GM12878 (cell line): ENCODE data around the gene LATS2. TPM values are rescaled to one million over a fixed set of nuclear protein-coding genes. Genes with fewer than 3 reads are reported as not detected.

Source experiments
- ATAC-seq: fragments of 200-7000 bp; cut with Tn5 transposase; 3 replicates; pipeline ENCODE4 v1.9.1; 2020; ENCODE audit warnings: mild to moderate bottlenecking, moderate library complexity
- BruUV-seq: library from RNA; stranded (reverse); fragments of 400-500 nt; replicated peaks from 2 replicates; lab custom pipeline; 2021; lab: Mats Ljungman, UMichigan
- CTCF ChIA-PET: fragments of 300-600 bp; sonication (Branson Sonifier 250); formaldehyde crosslinking; extraction: SDS; loops from one replicate; lab custom pipeline; 2021; ENCODE audit warnings: inconsistent platforms; lab: Yijun Ruan, JAX
- POLR2A ChIA-PET: fragments of 350-600 bp; formaldehyde crosslinking; extraction: SDS; loops from one replicate; lab custom pipeline; 2021; ENCODE audit warnings: inconsistent platforms; lab: Charles Lee
- RAD21 ChIA-PET: fragments of 300-600 bp; sonication (Branson Sonifier 250); formaldehyde crosslinking; loops from one replicate; lab custom pipeline; 2023; ENCODE audit warnings: antibody characterized with exemption; ENCODE audit not compliant: unreplicated experiment; lab: Charles Lee
- SMC1A ChIA-PET: fragments of 300-600 bp; sonication (Branson Sonifier 250); formaldehyde crosslinking; loops from one replicate; lab custom pipeline; 2023; ENCODE audit not compliant: unreplicated experiment, uncharacterized antibody; lab: Charles Lee
- DNase-seq: peaks from one replicate; pipeline ENCODE4 v3.0.0-alpha.2; 2011; ENCODE audit warnings: low read depth, low spot score
- FAIRE-seq: peaks from 3 replicates; lab custom pipeline; 2011; peaks lifted over from hg19 to GRCh38; lab: Jason Lieb, UNC
- H2AFZ ChIP-seq: 2 replicates; pipeline ENCODE4 v1.6.0; 2011; ENCODE audit warnings: low read depth, low read length, control low read depth; ENCODE audit not compliant: control insufficient read depth
- H3K27ac ChIP-seq: 2 replicates; pipeline ENCODE4 v1.5.1; 2011; ENCODE audit warnings: control low read depth; ENCODE audit not compliant: control insufficient read depth, insufficient read depth
- H3K27me3 ChIP-seq, 2 experiments: replicated peaks in 1 of 2; 2 replicates each; pipeline versions ENCODE4 v1.6.0 to v1.6.1; 2011; ENCODE audit warnings: low read length in 1 of 2; ENCODE audit not compliant: control insufficient read depth in 2 of 2, insufficient read depth in 2 of 2
- H3K36me3 ChIP-seq, 2 experiments: 2 replicates each; pipeline ENCODE4 v1.5.1; 2011; ENCODE audit warnings: low read length in 1 of 2; ENCODE audit not compliant: control insufficient read depth in 2 of 2, insufficient read depth in 2 of 2
- H3K4me1 ChIP-seq: 2 replicates; pipeline ENCODE4 v1.6.1; 2011; ENCODE audit warnings: mild to moderate bottlenecking, low read length, moderate library complexity, mixed read lengths; ENCODE audit not compliant: control insufficient read depth, insufficient read depth
- H3K4me2 ChIP-seq: 2 replicates; pipeline ENCODE4 v1.6.0; 2011; ENCODE audit warnings: control low read depth; ENCODE audit not compliant: control insufficient read depth, insufficient read depth
- H3K4me3 ChIP-seq: fragments of 200-600 bp; sonication (generic); 2 replicates; pipeline ENCODE4 v1.5.1; 2016
- H3K79me2 ChIP-seq: 2 replicates; pipeline ENCODE4 v1.6.0; 2011; ENCODE audit warnings: low read length; ENCODE audit not compliant: control insufficient read depth, insufficient read depth
- H3K9ac ChIP-seq: 2 replicates; pipeline ENCODE4 v1.8.0; 2011; ENCODE audit warnings: low read length, control low read depth, mixed read lengths; ENCODE audit not compliant: control insufficient read depth, insufficient read depth
- H3K9me3 ChIP-seq: replicated peaks from 3 replicates; pipeline ENCODE4 v1.5.1; 2011; ENCODE audit warnings: mild to moderate bottlenecking, low read length; ENCODE audit not compliant: control insufficient read depth, insufficient read depth
- H4K20me1 ChIP-seq: 2 replicates; pipeline ENCODE4 v1.6.0; 2011; ENCODE audit not compliant: control insufficient read depth, insufficient read depth
- CBX5 ChIP-seq: sonication (generic); IDR thresholded peaks from 2 replicates; pipeline ENCODE4 v1.6.1; 2016; ENCODE audit warnings: low read depth, moderate library complexity, mild to moderate bottlenecking, inconsistent platforms
- FOS ChIP-seq: IDR thresholded peaks from 3 replicates; pipeline ENCODE4 v1.6.1; 2011; ENCODE audit warnings: borderline replicate concordance; ENCODE audit not compliant: insufficient read length; ENCODE audit errors: extremely low read depth
- FOXK2 ChIP-seq: fragments of 450-650 bp; IDR thresholded peaks from 2 replicates; pipeline ENCODE4 v1.6.1; 2017; ENCODE audit warnings: mild to moderate bottlenecking, moderate library complexity
- GATAD2B ChIP-seq: fragments of 450-650 bp; conservative IDR thresholded peaks from 2 replicates; pipeline ENCODE4 v1.6.1; 2017; ENCODE audit warnings: low read depth, mild to moderate bottlenecking, moderate library complexity
- KAT2A ChIP-seq: conservative IDR thresholded peaks from 2 replicates; pipeline ENCODE4 v1.6.1; 2011; ENCODE audit warnings: low read depth, low read length; ENCODE audit not compliant: control insufficient read depth
- MXI1 ChIP-seq: fragments of 150-350 bp; IDR thresholded peaks from 2 replicates; pipeline ENCODE4 v1.6.1; 2011; ENCODE audit warnings: low read depth, mild to moderate bottlenecking, inconsistent platforms, low read length, improper control_type of control experiment
- MYC ChIP-seq: IDR thresholded peaks from 2 replicates; pipeline ENCODE4 v1.6.1; 2011; ENCODE audit warnings: mild to moderate bottlenecking, low read length, moderate library complexity, inconsistent platforms; ENCODE audit not compliant: insufficient read depth, insufficient replicate concordance, insufficient read length, severe bottlenecking
- NFIC ChIP-seq: IDR thresholded peaks from 2 replicates; pipeline ENCODE4 v1.6.1; 2012; ENCODE audit warnings: low read depth, mild to moderate bottlenecking, inconsistent platforms, low read length, moderate library complexity
- NFYB ChIP-seq: IDR thresholded peaks from 2 replicates; pipeline ENCODE4 v1.6.1; 2011; ENCODE audit warnings: low read depth, mild to moderate bottlenecking, low read length, improper control_type of control experiment, moderate library complexity; ENCODE audit not compliant: insufficient read depth
- NR2C2 ChIP-seq: IDR thresholded peaks from 2 replicates; pipeline ENCODE4 v1.6.1; 2011; ENCODE audit warnings: borderline replicate concordance, low read depth; ENCODE audit not compliant: control insufficient read depth, insufficient read length
- POLR2A ChIP-seq: IDR thresholded peaks from 2 replicates; pipeline ENCODE4 v1.6.1; 2011; ENCODE audit warnings: low read depth, mild to moderate bottlenecking, low read length
- RBBP5 ChIP-seq: fragments of 200-600 bp; sonication (generic); conservative IDR thresholded peaks from 2 replicates; pipeline ENCODE4 v1.6.1; 2016
- RCOR1 ChIP-seq: conservative IDR thresholded peaks from 2 replicates; pipeline ENCODE4 v1.6.1; 2012; ENCODE audit warnings: low read depth, low read length, improper control_type of control experiment
- SIX5 ChIP-seq: IDR thresholded peaks from 2 replicates; pipeline ENCODE4 v1.6.1; 2011; ENCODE audit warnings: mild to moderate bottlenecking, low read depth, low read length, moderate library complexity; ENCODE audit not compliant: severe bottlenecking
- SUZ12 ChIP-seq: fragments of 200-600 bp; sonication (generic); IDR thresholded peaks from one replicate; pipeline ENCODE4 v1.6.1; 2018; ENCODE audit warnings: antibody characterized with exemption, mild to moderate bottlenecking; ENCODE audit not compliant: unreplicated experiment
- TARDBP ChIP-seq: IDR thresholded peaks from 2 replicates; pipeline ENCODE4 v1.6.1; 2016; ENCODE audit warnings: borderline replicate concordance
- ZNF207 ChIP-seq: fragments of 450-650 bp; IDR thresholded peaks from 2 replicates; pipeline ENCODE4 v1.6.1; 2014; ENCODE audit warnings: antibody characterized with exemption, mild to moderate bottlenecking, borderline replicate concordance
- ZZZ3 ChIP-seq: IDR thresholded peaks from 2 replicates; pipeline ENCODE4 v1.6.1; 2011; ENCODE audit warnings: low read depth; ENCODE audit not compliant: control insufficient read depth, insufficient read length
- WGBS: methylation state at CpG from one replicate; pipeline ENCODE4 v1.1.6; 2016; ENCODE audit warnings: low lambda C conversion rate; ENCODE audit not compliant: insufficient replicate concordance, insufficient coverage; ENCODE audit errors: missing lambda C conversion rate; 5-methylcytosine and 5-hydroxymethylcytosine counted together
- in situ Hi-C: fragments of 300-500 bp; cut with MboI; formaldehyde crosslinking; loops from 9 replicates; pipeline ENCODE4 v1.14.3; 2018; ENCODE audit warnings: mixed read lengths
- intact Hi-C: fragments of 100-400 bp; cut with micrococcal nuclease; formaldehyde crosslinking; loops from one replicate; pipeline ENCODE4 v1.14.2; 2022; ENCODE audit not compliant: unreplicated experiment
- polyA plus RNA-seq, 11 experiments: library from polyadenylated mRNA; depleted of rRNA in 4 of 11; unstranded in 6 of 11; stranded (reverse) in 5 of 11; fragments of >200 nt; fragmentation: Nextera tagmentation in 4 of 11; fragmentation: Illumina TruSeq in 1 of 11; extraction: Ambion mirVana in 4 of 11; extraction: Trizol in 1 of 11; gene quantifications; 1 replicate in 1 of 11; 2 replicates in 10 of 11; pipeline versions ENCODE4 v1.2.1 to v1.2.3, GENCODE V29; 2011 to 2016; ENCODE audit warnings: inconsistent platforms in 2 of 11, missing spikeins in 2 of 11, low read depth in 1 of 11
- total RNA-seq, 4 experiments: library from RNA; depleted of rRNA in 3 of 4; stranded (reverse); fragments of >200 nt in 3 of 4; fragmentation: Illumina TruSeq in 1 of 4; extraction: Trizol in 1 of 4; gene quantifications; 2 replicates each; pipeline versions ENCODE4 v1.2.1 to v1.2.3, GENCODE V29; 2013 to 2021
- TF ChIP-seq, protein P1 (sequence below): fragments of 450-650 bp; formaldehyde crosslinking; IDR thresholded peaks from 2 replicates; pipeline ENCODE4 v1.4.0; 2020; ENCODE audit warnings: mild to moderate bottlenecking, moderate library complexity
- TF ChIP-seq, protein P2 (sequence below): IDR thresholded peaks from 2 replicates; pipeline ENCODE4 v1.6.1; 2012; ENCODE audit warnings: low read depth, low read length, improper control_type of control experiment

LATS2 gene
- total and polyA plus RNA-seq, 10 of the 15 experiments (the other 5 are each of a cell fraction or from before 2014, with no cell fraction given): 0.90 to 7.8 (median 2.0) TPM

DNA sequence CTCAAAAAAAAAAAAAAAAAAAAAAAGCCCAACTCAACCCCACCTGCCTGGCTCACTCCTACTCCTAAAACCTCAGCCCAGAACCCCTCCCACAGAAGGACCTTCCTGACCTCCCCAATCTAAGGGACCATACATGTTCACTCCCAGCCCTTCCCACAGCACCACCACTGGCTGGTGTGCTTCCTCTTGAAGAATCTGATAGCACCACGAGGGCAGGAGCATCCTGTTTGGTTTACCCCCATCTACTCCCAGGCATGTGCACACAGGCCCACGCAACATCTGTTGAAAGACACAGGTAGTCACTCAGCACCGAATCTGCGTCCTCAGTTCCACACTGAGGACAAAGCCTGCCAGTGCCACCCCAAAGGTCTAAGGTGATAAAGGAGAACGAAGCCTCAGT lies 8.2 kb downstream of the LATS2 start:
- in situ Hi-C loops (no loop called here), intact Hi-C loops (no loop called here)
- RAD21 ChIA-PET: no interaction called here
- no peak overlapping the region for H3K9ac ChIP-seq
- no peak overlapping the region for H2AFZ ChIP-seq
- no peak for TF ChIP-seq ZZZ3
- no peak for TF ChIP-seq MYC
- no peak for TF ChIP-seq TARDBP
- no peak for TF ChIP-seq SUZ12
- no peak for TF ChIP-seq MXI1
- TF ChIP-seq ZNF207: no peak
- TF ChIP-seq NFIC: no peak
- no peak for TF ChIP-seq KAT2A
- TF ChIP-seq, protein P1, sequence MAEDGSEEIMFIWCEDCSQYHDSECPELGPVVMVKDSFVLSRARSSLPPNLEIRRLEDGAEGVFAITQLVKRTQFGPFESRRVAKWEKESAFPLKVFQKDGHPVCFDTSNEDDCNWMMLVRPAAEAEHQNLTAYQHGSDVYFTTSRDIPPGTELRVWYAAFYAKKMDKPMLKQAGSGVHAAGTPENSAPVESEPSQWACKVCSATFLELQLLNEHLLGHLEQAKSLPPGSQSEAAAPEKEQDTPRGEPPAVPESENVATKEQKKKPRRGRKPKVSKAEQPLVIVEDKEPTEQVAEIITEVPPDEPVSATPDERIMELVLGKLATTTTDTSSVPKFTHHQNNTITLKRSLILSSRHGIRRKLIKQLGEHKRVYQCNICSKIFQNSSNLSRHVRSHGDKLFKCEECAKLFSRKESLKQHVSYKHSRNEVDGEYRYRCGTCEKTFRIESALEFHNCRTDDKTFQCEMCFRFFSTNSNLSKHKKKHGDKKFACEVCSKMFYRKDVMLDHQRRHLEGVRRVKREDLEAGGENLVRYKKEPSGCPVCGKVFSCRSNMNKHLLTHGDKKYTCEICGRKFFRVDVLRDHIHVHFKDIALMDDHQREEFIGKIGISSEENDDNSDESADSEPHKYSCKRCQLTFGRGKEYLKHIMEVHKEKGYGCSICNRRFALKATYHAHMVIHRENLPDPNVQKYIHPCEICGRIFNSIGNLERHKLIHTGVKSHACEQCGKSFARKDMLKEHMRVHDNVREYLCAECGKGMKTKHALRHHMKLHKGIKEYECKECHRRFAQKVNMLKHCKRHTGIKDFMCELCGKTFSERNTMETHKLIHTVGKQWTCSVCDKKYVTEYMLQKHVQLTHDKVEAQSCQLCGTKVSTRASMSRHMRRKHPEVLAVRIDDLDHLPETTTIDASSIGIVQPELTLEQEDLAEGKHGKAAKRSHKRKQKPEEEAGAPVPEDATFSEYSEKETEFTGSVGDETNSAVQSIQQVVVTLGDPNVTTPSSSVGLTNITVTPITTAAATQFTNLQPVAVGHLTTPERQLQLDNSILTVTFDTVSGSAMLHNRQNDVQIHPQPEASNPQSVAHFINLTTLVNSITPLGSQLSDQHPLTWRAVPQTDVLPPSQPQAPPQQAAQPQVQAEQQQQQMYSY (CRISPR knock-in tag): no peak
- no peak for TF ChIP-seq RCOR1
- TF ChIP-seq NR2C2: no peak
- TF ChIP-seq CBX5: no peak
- no peak for TF ChIP-seq RBBP5
- no peak for TF ChIP-seq NFYB
- TF ChIP-seq POLR2A: no peak
- TF ChIP-seq, protein P2, sequence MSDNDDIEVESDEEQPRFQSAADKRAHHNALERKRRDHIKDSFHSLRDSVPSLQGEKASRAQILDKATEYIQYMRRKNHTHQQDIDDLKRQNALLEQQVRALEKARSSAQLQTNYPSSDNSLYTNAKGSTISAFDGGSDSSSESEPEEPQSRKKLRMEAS: no peak
- TF ChIP-seq FOS: no peak
- TF ChIP-seq FOXK2: no peak
- no peak for TF ChIP-seq SIX5
- no peak for TF ChIP-seq GATAD2B
- CTCF ChIA-PET: no interaction called here
- SMC1A ChIA-PET: no interaction called here
- no peak overlapping the region for H3K4me3 ChIP-seq
- no peak overlapping the region for H3K27ac ChIP-seq
- no peak overlapping the region for H3K4me2 ChIP-seq
- no TSS peak for BruUV-seq
- no peaks in the 10 kb centered on the region for H4K20me1 ChIP-seq
- H3K4me1 ChIP-seq: no peaks in the 10 kb centered on the region
- DNase-seq: no peak
- ATAC-seq: peak; percentile 13; the same call in 1 of the 3 replicates
- 81% methylated on average over 5 of the region's 5 CpGs for WGBS
- H3K36me3 ChIP-seq: no peaks in the 10 kb centered on the region
- no peaks in the 10 kb centered on the region for H3K27me3 ChIP-seq
- no peaks in the 10 kb centered on the region for H3K9me3 ChIP-seq
- POLR2A ChIA-PET: no interaction called here
- no peak for FAIRE-seq
- no peaks in the 10 kb centered on the region for H3K79me2 ChIP-seq
